Activated naive CD8-positive, alpha-beta T cell treated with anti-CD3 and anti-CD28 coated beads for 36 hours (primary cell): Measurements from ENCODE around the gene GRIP1. TPM values are rescaled to one million over a fixed set of nuclear protein-coding genes. Genes with fewer than 3 reads are reported as not detected.

ENCODE experiments used
- DNase-seq: peaks from one replicate; pipeline ENCODE4 v3.0.0; 2021
- H3K27ac Mint-ChIP-seq: one replicate; pipeline ENCODE4 v1.8.0; 2022; ENCODE audit warnings: mild to moderate bottlenecking, moderate library complexity, mixed read lengths
- H3K27me3 Mint-ChIP-seq: one replicate; pipeline ENCODE4 v1.8.0; 2022; ENCODE audit warnings: mild to moderate bottlenecking, mixed read lengths
- H3K36me3 Mint-ChIP-seq: one replicate; pipeline ENCODE4 v1.8.0; 2021; ENCODE audit warnings: mild to moderate bottlenecking, mixed read lengths
- H3K4me1 Mint-ChIP-seq: one replicate; pipeline ENCODE4 v1.8.0; 2021; ENCODE audit warnings: mixed read lengths
- H3K4me3 Mint-ChIP-seq: one replicate; pipeline ENCODE4 v1.8.0; 2022; ENCODE audit warnings: mild to moderate bottlenecking, moderate library complexity, mixed read lengths
- H3K9me3 Mint-ChIP-seq: one replicate; pipeline ENCODE4 v1.8.0; 2022; ENCODE audit warnings: mixed read lengths
- total RNA-seq, 2 experiments: library from RNA; stranded (reverse); gene quantifications; one replicate each; pipeline ENCODE4 v1.2.3, GENCODE V29; 2021

GRIP1 gene
- total RNA-seq, 2 experiments from 2014 or later = 2.2 to 3.4 TPM

- Mint-ChIP-seq H3K9me3 (no peaks in the 10 kb centered on the region), H3K4me3 (no peak overlapping the region), H3K27ac (no peak overlapping the region), H3K27me3 (peaks cover 30% of the 10 kb centered on the region), H3K36me3 (no peaks in the 10 kb centered on the region), H3K4me1 (no peaks in the 10 kb centered on the region)
- DNase-seq = no peak
Observed at GRCh38 chr12:66669541-66669940, 9.3 kb downstream of the GRIP1 start.

DNA sequence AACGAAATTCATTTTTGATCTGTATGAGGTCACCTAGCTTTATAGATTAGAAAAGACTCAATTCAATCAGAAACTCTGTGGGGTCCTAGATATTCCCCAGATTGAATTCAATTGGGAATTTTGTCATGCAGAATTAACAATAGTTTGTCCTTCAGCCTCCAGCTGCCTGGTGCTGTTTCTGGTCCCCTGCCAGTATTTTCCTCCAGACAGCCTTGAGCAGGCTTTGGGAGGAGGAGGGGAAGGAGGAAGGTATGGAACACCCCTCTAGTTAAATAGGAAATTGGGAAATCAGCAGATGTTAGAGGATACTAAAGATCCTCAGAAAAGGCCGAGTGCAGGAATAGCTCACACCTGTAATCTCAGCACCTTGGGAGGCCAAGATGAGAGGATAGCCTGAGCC lies 10.6 kb downstream of the GRIP1 start:
- no peak for DNase-seq
- H3K4me1 Mint-ChIP-seq = no peaks in the 10 kb centered on the region
- no peaks in the 10 kb centered on the region for H3K9me3 Mint-ChIP-seq
- no peaks in the 10 kb centered on the region for H3K36me3 Mint-ChIP-seq
- peaks cover 37% of the 10 kb centered on the region for H3K27me3 Mint-ChIP-seq
- H3K27ac Mint-ChIP-seq = no peak overlapping the region
- H3K4me3 Mint-ChIP-seq = no peak overlapping the region

DNA sequence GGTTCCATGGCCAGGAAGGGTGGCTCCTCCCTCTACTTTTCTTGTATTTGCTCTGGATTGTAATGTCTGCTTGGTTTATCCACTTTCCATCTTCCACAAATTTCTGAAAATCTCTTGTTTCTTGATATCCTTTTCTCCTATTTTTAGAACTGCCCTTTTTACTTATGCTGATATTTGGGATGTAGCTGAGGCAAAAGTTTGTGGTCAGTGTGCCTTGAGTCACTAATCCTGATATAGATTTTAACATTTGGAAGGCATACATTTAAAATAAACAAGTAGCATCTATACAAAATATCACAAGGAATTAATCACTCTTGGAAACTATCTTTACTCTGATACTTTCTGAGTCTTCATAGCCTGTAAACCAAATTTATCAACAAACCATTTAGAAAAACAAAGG lies 11.0 kb downstream of the GRIP1 start:
- DNase-seq = no peak
- Mint-ChIP-seq H3K27ac (no peak overlapping the region), H3K27me3 (peaks cover 38% of the 10 kb centered on the region), H3K9me3 (no peaks in the 10 kb centered on the region), H3K36me3 (no peaks in the 10 kb centered on the region), H3K4me1 (no peaks in the 10 kb centered on the region), H3K4me3 (no peak overlapping the region)

GRCh38 chr12:66666481-66666880 lies 12.4 kb downstream of the GRIP1 start:
- Mint-ChIP-seq H3K4me3 (no peak overlapping the region), H3K9me3 (no peaks in the 10 kb centered on the region), H3K27ac (no peak overlapping the region), H3K27me3 (peaks cover 42% of the 10 kb centered on the region), H3K4me1 (no peaks in the 10 kb centered on the region), H3K36me3 (no peaks in the 10 kb centered on the region)
- DNase-seq = no peak

GRCh38 chr12:66665435-66665985 lies 13.4 kb downstream of the GRIP1 start:
- no peaks in the 10 kb centered on the region for H3K9me3 Mint-ChIP-seq
- H3K4me1 Mint-ChIP-seq = no peaks in the 10 kb centered on the region
- H3K4me3 Mint-ChIP-seq = no peak overlapping the region
- H3K27me3 Mint-ChIP-seq = peaks cover 36% of the 10 kb centered on the region
- no peak for DNase-seq
- no peak overlapping the region for H3K27ac Mint-ChIP-seq
- H3K36me3 Mint-ChIP-seq = no peaks in the 10 kb centered on the region

GRCh38 chr12:66664076-66664475 lies 14.8 kb downstream of the GRIP1 start:
- H3K27ac Mint-ChIP-seq = no peak overlapping the region
- no peaks in the 10 kb centered on the region for H3K4me1 Mint-ChIP-seq
- H3K9me3 Mint-ChIP-seq = no peaks in the 10 kb centered on the region
- no peak for DNase-seq
- peaks cover 32% of the 10 kb centered on the region for H3K27me3 Mint-ChIP-seq
- no peak overlapping the region for H3K4me3 Mint-ChIP-seq
- H3K36me3 Mint-ChIP-seq = no peaks in the 10 kb centered on the region

DNA sequence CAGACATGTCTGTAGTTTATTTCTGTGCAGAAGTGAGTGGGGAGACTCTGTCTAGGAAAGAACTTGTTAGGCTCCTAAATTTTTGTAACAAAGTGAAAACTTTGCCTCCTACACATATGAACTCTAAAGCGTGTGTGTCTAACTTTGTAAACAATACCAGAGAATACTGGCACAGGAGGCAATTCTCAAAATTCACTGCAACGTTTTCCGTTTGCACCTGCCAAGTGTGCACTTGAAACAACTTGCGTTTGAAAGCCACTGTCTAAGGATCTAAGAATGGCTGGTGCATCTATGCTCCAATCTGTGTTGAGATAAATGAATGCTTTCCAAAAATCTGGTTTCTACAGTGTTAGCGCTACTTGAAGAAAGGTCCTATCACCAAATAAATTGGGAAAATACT lies 15.3 kb downstream of the GRIP1 start:
- no peaks in the 10 kb centered on the region for H3K4me1 Mint-ChIP-seq

DNA sequence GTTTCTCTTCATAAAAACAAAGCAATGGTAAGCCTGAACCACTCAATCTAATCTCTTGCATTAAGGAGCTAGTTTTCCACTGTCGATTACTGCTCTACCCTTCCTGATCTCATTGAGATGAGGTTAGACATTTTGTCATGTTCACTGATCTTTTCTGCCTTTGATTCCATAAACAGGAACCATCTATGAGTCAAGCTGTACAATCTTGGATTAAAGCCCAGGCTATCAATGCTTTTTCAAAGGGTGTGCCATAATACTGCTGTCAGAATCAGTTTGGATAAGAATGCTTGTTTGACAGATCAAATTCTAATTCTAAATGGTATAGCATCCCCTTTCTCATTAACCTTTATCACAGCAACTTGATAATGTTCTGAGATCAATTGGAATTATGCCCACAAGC lies 16.1 kb downstream of the GRIP1 start:
- Mint-ChIP-seq H3K4me1 (no peaks in the 10 kb centered on the region), H3K36me3 (no peaks in the 10 kb centered on the region), H3K4me3 (no peak overlapping the region), H3K27me3 (peaks cover 25% of the 10 kb centered on the region), H3K27ac (no peak overlapping the region), H3K9me3 (no peaks in the 10 kb centered on the region)
- no peak for DNase-seq

More for the DNA sequence above, 15.3 kb downstream of the GRIP1 start:
- Mint-ChIP-seq H3K4me3 (no peak overlapping the region), H3K36me3 (no peaks in the 10 kb centered on the region), H3K27ac (no peak overlapping the region), H3K27me3 (peaks cover 29% of the 10 kb centered on the region), H3K9me3 (no peaks in the 10 kb centered on the region)
- DNase-seq = no peak

GRCh38 chr12:66662179-66662578 lies 16.7 kb downstream of the GRIP1 start:
- no peak for DNase-seq
- no peak overlapping the region for H3K27ac Mint-ChIP-seq
- H3K4me3 Mint-ChIP-seq = no peak overlapping the region
- H3K27me3 Mint-ChIP-seq = peaks cover 23% of the 10 kb centered on the region
- H3K9me3 Mint-ChIP-seq = no peaks in the 10 kb centered on the region
- no peaks in the 10 kb centered on the region for H3K36me3 Mint-ChIP-seq
- no peaks in the 10 kb centered on the region for H3K4me1 Mint-ChIP-seq

DNA sequence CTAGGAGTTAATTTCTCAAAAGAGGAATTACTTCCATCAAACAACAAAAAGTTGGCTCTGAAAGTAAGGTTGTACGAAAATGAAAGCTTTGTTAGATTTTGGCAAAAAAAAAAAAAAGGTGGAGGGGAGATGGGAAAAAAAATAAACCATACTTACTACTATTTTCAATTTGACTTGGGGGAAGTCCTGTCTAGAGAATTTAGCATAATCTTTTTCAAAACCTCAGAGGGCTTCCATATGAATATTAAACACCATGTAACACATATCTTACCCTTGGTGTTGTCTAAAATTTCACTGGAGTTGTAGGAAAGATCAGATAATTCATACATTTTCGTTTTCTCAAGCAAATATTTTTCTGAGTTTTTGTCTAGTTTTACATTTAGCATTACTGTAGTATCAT lies 17.5 kb downstream of the GRIP1 start:
- no peak for DNase-seq
- no peaks in the 10 kb centered on the region for H3K9me3 Mint-ChIP-seq
- no peak overlapping the region for H3K4me3 Mint-ChIP-seq
- no peaks in the 10 kb centered on the region for H3K36me3 Mint-ChIP-seq
- peaks cover 16% of the 10 kb centered on the region for H3K27me3 Mint-ChIP-seq
- H3K27ac Mint-ChIP-seq = no peak overlapping the region
- no peaks in the 10 kb centered on the region for H3K4me1 Mint-ChIP-seq

GRCh38 chr12:66653796-66654195 lies 25.1 kb downstream of the GRIP1 start:
- Mint-ChIP-seq H3K36me3 (no peaks in the 10 kb centered on the region), H3K4me1 (no peaks in the 10 kb centered on the region), H3K27ac (no peak overlapping the region), H3K9me3 (no peaks in the 10 kb centered on the region), H3K4me3 (no peak overlapping the region), H3K27me3 (no peaks in the 10 kb centered on the region)
- no peak for DNase-seq

GRCh38 chr12:66648033-66648735 lies 30.7 kb downstream of the GRIP1 start:
- Mint-ChIP-seq H3K27ac (no peak overlapping the region), H3K4me1 (no peaks in the 10 kb centered on the region), H3K36me3 (no peaks in the 10 kb centered on the region), H3K4me3 (no peak overlapping the region), H3K27me3 (no peaks in the 10 kb centered on the region), H3K9me3 (no peaks in the 10 kb centered on the region)
- no peak for DNase-seq

DNA sequence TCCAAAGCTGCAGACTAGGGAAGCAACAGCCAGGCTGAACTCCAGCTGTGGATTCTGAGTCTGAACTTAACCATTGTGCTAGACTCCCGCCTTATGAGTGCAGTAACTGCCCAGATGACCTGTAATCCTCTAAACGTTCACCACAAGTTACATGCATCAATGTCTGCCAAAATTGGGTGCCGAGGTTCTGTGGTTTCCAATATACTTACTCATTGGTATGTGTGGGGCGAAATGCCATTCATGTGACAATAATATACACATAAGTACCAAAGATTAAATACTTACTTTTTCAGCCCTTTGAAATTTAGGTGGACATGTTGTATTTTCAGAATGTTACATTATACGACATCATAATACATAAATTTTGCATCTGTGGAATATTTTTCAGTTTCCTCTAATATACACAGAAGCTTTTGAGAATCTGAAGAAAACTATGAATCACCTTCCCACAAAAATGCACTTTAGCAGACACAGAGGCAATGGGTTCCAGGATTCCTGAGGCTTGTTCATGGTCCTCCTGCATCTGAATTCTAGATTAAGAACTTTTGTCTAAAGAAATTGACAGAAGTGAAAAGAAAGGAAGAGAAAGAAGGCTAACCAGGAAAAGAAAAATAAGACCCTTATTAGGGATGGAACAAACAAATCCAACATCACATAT lies 31.7 kb downstream of the GRIP1 start:
- H3K27ac Mint-ChIP-seq = no peak overlapping the region
- H3K9me3 Mint-ChIP-seq = no peaks in the 10 kb centered on the region
- no peaks in the 10 kb centered on the region for H3K27me3 Mint-ChIP-seq
- H3K36me3 Mint-ChIP-seq = no peaks in the 10 kb centered on the region
- no peaks in the 10 kb centered on the region for H3K4me1 Mint-ChIP-seq
- DNase-seq = no peak
- H3K4me3 Mint-ChIP-seq = no peak overlapping the region

- Mint-ChIP-seq H3K27ac (no peak overlapping the region), H3K4me1 (no peaks in the 10 kb centered on the region)
Observed at GRCh38 chr12:66644151-66644550, 34.7 kb downstream of the GRIP1 start.

GRCh38 chr12:66640691-66641460 lies 38.0 kb downstream of the GRIP1 start:
- Mint-ChIP-seq H3K36me3 (no peaks in the 10 kb centered on the region), H3K27me3 (no peaks in the 10 kb centered on the region), H3K27ac (no peak overlapping the region), H3K4me1 (no peaks in the 10 kb centered on the region), H3K9me3 (no peaks in the 10 kb centered on the region), H3K4me3 (no peak overlapping the region)
- no peak for DNase-seq

More at GRCh38 chr12:66644151-66644550, 34.7 kb downstream of the GRIP1 start:
- H3K4me3 Mint-ChIP-seq = no peak overlapping the region
- no peaks in the 10 kb centered on the region for H3K27me3 Mint-ChIP-seq
- DNase-seq = no peak
- no peaks in the 10 kb centered on the region for H3K9me3 Mint-ChIP-seq
- H3K36me3 Mint-ChIP-seq = no peaks in the 10 kb centered on the region
